HUES48 (cell line): ENCODE measurements around the gene ZNF444.
"Not testable (repeated sequence)": the region's sequence is repeated elsewhere in the genome, so short reads cannot be mapped to it uniquely, and the experiment has no call there.

Experiments
- H3K27ac ChIP-seq: one replicate; pipeline ENCODE4 v1.7.0; 2013; ENCODE audit warnings: low read depth, low read length, inconsistent platforms
- H3K27me3 ChIP-seq: 2 replicates; pipeline ENCODE4 v1.6.1; 2013; ENCODE audit warnings: mild to moderate bottlenecking, low read length; ENCODE audit not compliant: control insufficient read depth, insufficient read depth
- H3K36me3 ChIP-seq: 2 replicates; pipeline ENCODE4 v1.6.1; 2013; ENCODE audit warnings: low read length; ENCODE audit not compliant: control insufficient read depth, insufficient read depth
- H3K4me1 ChIP-seq: 2 replicates; pipeline ENCODE4 v1.6.1; 2013; ENCODE audit warnings: mild to moderate bottlenecking, low read length; ENCODE audit not compliant: control insufficient read depth, insufficient read depth
- H3K4me3 ChIP-seq: 2 replicates; pipeline ENCODE4 v1.5.1; 2013; ENCODE audit warnings: mild to moderate bottlenecking, low read depth, low read length
- H3K9ac ChIP-seq: 2 replicates; pipeline ENCODE4 v1.6.1; 2013; ENCODE audit warnings: mild to moderate bottlenecking, low read depth, low read length, moderate library complexity
- H3K9me3 ChIP-seq: 2 replicates; pipeline ENCODE4 v1.6.1; 2013; ENCODE audit warnings: low read length; ENCODE audit not compliant: control insufficient read depth, insufficient read depth

ZNF444 gene

GRCh38 chr19:56140583-56141416 lies at the start of gene ZNF444:
TSS of gene ZNF444 (plus strand) at chr19:56141287. CDS start at chr19:56146912, 5,625 bp downstream.
- peak within 1 kb of the TSS; percentile 37 for H3K9ac ChIP-seq
- H3K4me3 ChIP-seq = peak within 1 kb of the TSS; percentile 64
- no peaks in the 10 kb centered on the region for H3K27me3 ChIP-seq
- peak within 1 kb of the TSS; percentile 84 for H3K27ac ChIP-seq
- H3K36me3 ChIP-seq = no peaks in the 10 kb centered on the region
- H3K9me3 ChIP-seq = no peaks in the 10 kb centered on the region
- peaks cover 29% of the 10 kb centered on the region for H3K4me1 ChIP-seq

GRCh38 chr19:56091751-56092546 lies 49.1 kb upstream of the ZNF444 start:
- Histone ChIP-seq H3K36me3 (peaks cover 28% of the 10 kb centered on the region; the same call in 1 of the 2 replicates), H3K4me3 (no peak overlapping the region), H3K9me3 (no peaks in the 10 kb centered on the region), H3K27me3 (no peaks in the 10 kb centered on the region), H3K9ac (no peak overlapping the region), H3K4me1 (0 out of 2 replicates have a peak, but pooled peaks cover 4% of the 10 kb centered on the region), H3K27ac (no peak overlapping the region)

- no peaks in the 10 kb centered on the region for H3K27me3 ChIP-seq
- no peak overlapping the region for H3K4me3 ChIP-seq
- H3K9ac ChIP-seq = no peak overlapping the region
- no peak overlapping the region for H3K27ac ChIP-seq
- H3K36me3 ChIP-seq = peaks cover 33% of the 10 kb centered on the region; the same call in 1 of the 2 replicates
- H3K9me3 ChIP-seq = no peaks in the 10 kb centered on the region
- 0 out of 2 replicates have a peak, but pooled peaks cover 4% of the 10 kb centered on the region for H3K4me1 ChIP-seq
Observed at GRCh38 chr19:56092685-56093631, 48.1 kb upstream of the ZNF444 start.

- Histone ChIP-seq H3K9ac (no peak overlapping the region), H3K36me3 (peaks cover 41% of the 10 kb centered on the region), H3K27ac (no peak overlapping the region), H3K9me3 (no peaks in the 10 kb centered on the region), H3K27me3 (no peaks in the 10 kb centered on the region), H3K4me1 (0 out of 2 replicates have a peak, but pooled peaks cover 4% of the 10 kb centered on the region), H3K4me3 (no peak overlapping the region)
Observed at GRCh38 chr19:56094449-56094848, 46.6 kb upstream of the ZNF444 start.

GRCh38 chr19:56096665-56097064 lies 44.4 kb upstream of the ZNF444 start:
- Histone ChIP-seq H3K9ac (no peak overlapping the region), H3K4me3 (no peak overlapping the region), H3K4me1 (0 out of 2 replicates have a peak, but pooled peaks cover 4% of the 10 kb centered on the region), H3K9me3 (no peaks in the 10 kb centered on the region), H3K27ac (no peak overlapping the region), H3K27me3 (no peaks in the 10 kb centered on the region), H3K36me3 (peaks cover 55% of the 10 kb centered on the region)

GRCh38 chr19:56097306-56097705 lies 43.8 kb upstream of the ZNF444 start:
- H3K4me1 ChIP-seq = no peaks in the 10 kb centered on the region
- peaks cover 61% of the 10 kb centered on the region for H3K36me3 ChIP-seq
- H3K9me3 ChIP-seq = no peaks in the 10 kb centered on the region
- H3K4me3 ChIP-seq = no peak overlapping the region
- no peak overlapping the region for H3K9ac ChIP-seq
- H3K27ac ChIP-seq = no peak overlapping the region
- H3K27me3 ChIP-seq = no peaks in the 10 kb centered on the region

- H3K27ac ChIP-seq = no peak overlapping the region
- peaks cover 62% of the 10 kb centered on the region for H3K36me3 ChIP-seq
- no peaks in the 10 kb centered on the region for H3K4me1 ChIP-seq
- no peaks in the 10 kb centered on the region for H3K27me3 ChIP-seq
- H3K4me3 ChIP-seq = no peak overlapping the region
- no peaks in the 10 kb centered on the region for H3K9me3 ChIP-seq
- no peak overlapping the region for H3K9ac ChIP-seq
Observed at GRCh38 chr19:56097776-56098175, 43.3 kb upstream of the ZNF444 start.

GRCh38 chr19:56098237-56098636 lies 42.9 kb upstream of the ZNF444 start:
- peaks cover 66% of the 10 kb centered on the region for H3K36me3 ChIP-seq
- H3K4me1 ChIP-seq, H3K27me3 ChIP-seq, H3K27ac ChIP-seq, H3K9me3 ChIP-seq, H3K4me3 ChIP-seq, H3K9ac ChIP-seq: not testable (repeated sequence)

GRCh38 chr19:56098731-56099568 lies 42.1 kb upstream of the ZNF444 start:
- H3K9ac ChIP-seq = no peak overlapping the region
- H3K4me3 ChIP-seq = no peak overlapping the region
- no peaks in the 10 kb centered on the region for H3K9me3 ChIP-seq
- H3K27me3 ChIP-seq = no peaks in the 10 kb centered on the region
- no peak overlapping the region for H3K27ac ChIP-seq
- H3K36me3 ChIP-seq = peaks cover 61% of the 10 kb centered on the region
- H3K4me1 ChIP-seq = no peaks in the 10 kb centered on the region
